ENCODE data around the gene GOT1. TPM values are rescaled to one million over a fixed set of nuclear protein-coding genes. Genes with fewer than 3 reads are reported as not detected.

Gene GOT1
- total and polyA plus RNA-seq, 10 of the 15 experiments (the other 5 are each of a cell fraction or from before 2014, with no cell fraction given) = 32.5 to 67.5 (median 50.3) TPM

- no peak for FAIRE-seq
Observed at GRCh38 chr10:99374526-99374925, 55.9 kb downstream of the GOT1 start.

GRCh38 chr10:99372546-99373271, 57.7 kb downstream of the GOT1 start:
- ChIA-PET CTCF (interaction anchor here (1.0 kb wide), 1 partner anchor 20 kb away, joined by 3 read pairs; no protein-coding TSS in a partner anchor), SMC1A (ENCODE audit: uncharacterized antibody, unreplicated experiment) (interaction anchor here (0.7 kb wide), 1 partner anchor 14 kb away, joined by 3 read pairs; no protein-coding TSS in a partner anchor), POLR2A (no interaction called here), RAD21 (ENCODE audit: unreplicated experiment) (no interaction called here)
- H3K4me1 ChIP-seq (ENCODE audit: control insufficient read depth, insufficient read depth, low read length) = no peaks in the 10 kb centered on the region
- peaks cover 0 to 13% of the 10 kb centered on the region in 2 experiments for H3K27me3 ChIP-seq (replicated peaks in 1 of 2; ENCODE audit: control insufficient read depth in 2 of 2, insufficient read depth in 2 of 2, low read length in 1 of 2)
- H4K20me1 ChIP-seq (ENCODE audit: control insufficient read depth, insufficient read depth) = peaks cover 4% of the 10 kb centered on the region
- ATAC-seq (no peak), FAIRE-seq (no peak), DNase-seq (ENCODE audit: low read depth, low spot score) (no peak)
- no peak overlapping the region for H3K9ac ChIP-seq (ENCODE audit: control insufficient read depth, insufficient read depth, low read length)
- H3K4me3 ChIP-seq = no peak overlapping the region
- in situ Hi-C loops (cut with MboI) = no loop called here
- TF ChIP-seq MYB (IDR thresholded peaks at IDR 0.05; ENCODE audit: borderline replicate concordance, low read depth, low read length) = no peak
- no peak for TF ChIP-seq CEBPB (IDR thresholded peaks at IDR 0.05; ENCODE audit: borderline replicate concordance in 1 of 2, low read depth in 2 of 2, low read length in 2 of 2)
- TF ChIP-seq PAX5 (IDR thresholded peaks at IDR 0.05; ENCODE audit: borderline replicate concordance, low read depth, low read length) = no peak
- no peak for TF ChIP-seq JUNB (IDR thresholded peaks at IDR 0.05)
- TF ChIP-seq RFX5 (IDR thresholded peaks at IDR 0.05; ENCODE audit: low read depth, low read length) = no peak
- TF ChIP-seq STAT3 (IDR thresholded peaks at IDR 0.05; ENCODE audit: low read depth, low read length) = no peak
- intact Hi-C loops (cut with micrococcal nuclease; ENCODE audit: unreplicated experiment) = no loop called here
- no peak overlapping the region for H3K4me2 ChIP-seq (ENCODE audit: control insufficient read depth, insufficient read depth)
- no peak overlapping the region for H2AFZ ChIP-seq (ENCODE audit: control insufficient read depth, low read depth, low read length)
- no TSS peak for BruUV-seq (replicated peaks)
- WGBS (ENCODE audit: insufficient coverage, insufficient replicate concordance, low lambda C conversion rate, missing lambda C conversion rate) = 51% methylated on average over 9 of the region's 9 CpGs
- H3K27ac ChIP-seq (ENCODE audit: control insufficient read depth, insufficient read depth) = no peak overlapping the region
- H3K79me2 ChIP-seq (ENCODE audit: control insufficient read depth, insufficient read depth, low read length) = no peaks in the 10 kb centered on the region
- no peaks in the 10 kb centered on the region for H3K36me3 ChIP-seq (ENCODE audit: control insufficient read depth in 2 of 2, insufficient read depth in 2 of 2, low read length in 1 of 2)
- no peaks in the 10 kb centered on the region for H3K9me3 ChIP-seq (replicated peaks; ENCODE audit: control insufficient read depth, insufficient read depth, low read length)

More at GRCh38 chr10:99374526-99374925, 55.9 kb downstream of the GOT1 start:
- intact Hi-C loops (cut with micrococcal nuclease; ENCODE audit: unreplicated experiment) = no loop called here
- ChIA-PET SMC1A (ENCODE audit: uncharacterized antibody, unreplicated experiment) (no interaction called here), POLR2A (no interaction called here), RAD21 (ENCODE audit: unreplicated experiment) (interaction anchor here (0.5 kb wide), 1 partner anchor 183 kb away, joined by 3 read pairs; no protein-coding TSS in a partner anchor), CTCF (no interaction called here)
- ATAC-seq = no peak
- Histone ChIP-seq H3K4me2 (ENCODE audit: control insufficient read depth, insufficient read depth) (no peak overlapping the region), H3K36me3 (ENCODE audit: control insufficient read depth in 2 of 2, insufficient read depth in 2 of 2, low read length in 1 of 2) (no peaks in the 10 kb centered on the region), H2AFZ (ENCODE audit: control insufficient read depth, low read depth, low read length) (no peak overlapping the region), H3K27ac (ENCODE audit: control insufficient read depth, insufficient read depth) (no peak overlapping the region), H3K4me1 (ENCODE audit: control insufficient read depth, insufficient read depth, low read length) (no peaks in the 10 kb centered on the region), H3K27me3 (replicated peaks in 1 of 2; ENCODE audit: control insufficient read depth in 2 of 2, insufficient read depth in 2 of 2, low read length in 1 of 2) (peaks cover 0 to 13% of the 10 kb centered on the region in 2 experiments), H3K4me3 (no peak overlapping the region), H3K9ac (ENCODE audit: control insufficient read depth, insufficient read depth, low read length) (no peak overlapping the region), H3K79me2 (ENCODE audit: control insufficient read depth, insufficient read depth, low read length) (no peaks in the 10 kb centered on the region), H4K20me1 (ENCODE audit: control insufficient read depth, insufficient read depth) (peaks cover 4% of the 10 kb centered on the region), H3K9me3 (replicated peaks; ENCODE audit: control insufficient read depth, insufficient read depth, low read length) (no peaks in the 10 kb centered on the region)
- TF ChIP-seq RAD21 (IDR thresholded peaks at IDR 0.05; ENCODE audit: insufficient read depth, low read depth, low read length) = no peak
- DNase-seq (ENCODE audit: low read depth, low spot score) = no peak
- WGBS (ENCODE audit: insufficient coverage, insufficient replicate concordance, low lambda C conversion rate, missing lambda C conversion rate) = 0% methylated on average over 2 of the region's 2 CpGs
- in situ Hi-C loops (cut with MboI) = no loop called here
- no TSS peak for BruUV-seq (replicated peaks)

All from GM12878 (cell line).